HG03108 (cell line): ENCODE data around the gene ARMC2.
"Not testable (repeated sequence)": the region's sequence is repeated elsewhere in the genome, so short reads cannot be mapped to it uniquely, and the experiment has no call there.

ENCODE experiments used
- ATAC-seq: cut with Tn5 transposase; IDR thresholded peaks from one replicate; pipeline ENCODE4 v1.9.1; 2021; ENCODE audit warnings: moderate library complexity; ENCODE audit not compliant: unreplicated experiment

The ARMC2 gene

DNA sequence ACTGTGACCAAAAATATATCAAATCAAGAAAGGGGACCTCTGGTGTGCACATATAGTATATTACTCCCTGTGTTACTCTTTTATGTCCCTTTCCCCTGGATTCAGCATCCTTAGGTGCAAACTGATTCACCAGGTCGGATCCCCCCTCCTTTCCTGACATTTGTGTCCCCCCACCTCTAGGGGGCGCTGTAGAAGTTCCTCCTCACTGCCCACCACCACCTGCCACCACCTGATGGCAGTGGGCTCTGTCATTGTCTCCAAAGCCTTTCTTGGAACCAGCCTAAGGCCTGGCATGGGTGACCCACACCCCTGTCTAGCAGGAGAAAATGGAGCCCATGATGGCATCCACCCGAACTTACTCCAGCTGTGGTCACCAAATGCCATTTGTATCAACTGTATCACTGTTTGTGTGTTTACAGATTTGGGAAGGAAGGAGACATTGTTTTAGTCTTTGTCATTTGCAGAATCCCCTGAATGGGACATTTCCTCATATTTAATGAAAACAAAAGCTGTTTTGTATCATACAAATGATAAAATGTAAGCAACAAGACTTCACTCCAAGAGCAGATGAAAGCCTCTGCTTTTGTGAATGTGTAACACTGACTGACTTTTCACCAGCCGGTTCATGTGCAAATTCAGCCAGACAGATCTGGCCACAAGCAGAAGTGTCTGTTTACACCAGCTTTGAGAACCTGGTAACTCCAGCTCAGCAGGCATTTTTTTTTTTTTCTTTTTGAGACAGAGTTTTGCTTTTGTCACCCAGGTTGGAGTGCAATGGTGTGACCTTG is 66.2 kb downstream of the ARMC2 start:
- ATAC-seq: no peak

DNA sequence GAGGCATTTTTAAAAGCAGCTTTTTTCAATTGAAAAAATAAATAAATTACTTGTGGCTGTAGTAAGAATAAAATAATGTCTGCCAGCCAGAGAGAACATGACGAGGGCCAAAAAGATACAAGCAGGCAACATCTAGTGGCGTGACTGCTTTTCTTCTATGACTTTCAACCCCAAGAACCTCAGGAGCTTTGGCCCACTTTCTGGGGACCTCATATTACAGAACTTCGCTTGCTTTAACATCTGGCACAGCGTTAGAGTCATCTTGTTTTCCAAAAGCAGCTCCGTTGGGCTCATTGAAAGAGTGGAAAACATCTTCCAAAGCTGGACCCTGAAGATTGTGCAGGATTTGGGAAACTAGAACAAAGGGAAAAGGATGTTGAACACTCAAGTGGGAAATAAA is 67.0 kb downstream of the ARMC2 start:
- no peak for ATAC-seq

DNA sequence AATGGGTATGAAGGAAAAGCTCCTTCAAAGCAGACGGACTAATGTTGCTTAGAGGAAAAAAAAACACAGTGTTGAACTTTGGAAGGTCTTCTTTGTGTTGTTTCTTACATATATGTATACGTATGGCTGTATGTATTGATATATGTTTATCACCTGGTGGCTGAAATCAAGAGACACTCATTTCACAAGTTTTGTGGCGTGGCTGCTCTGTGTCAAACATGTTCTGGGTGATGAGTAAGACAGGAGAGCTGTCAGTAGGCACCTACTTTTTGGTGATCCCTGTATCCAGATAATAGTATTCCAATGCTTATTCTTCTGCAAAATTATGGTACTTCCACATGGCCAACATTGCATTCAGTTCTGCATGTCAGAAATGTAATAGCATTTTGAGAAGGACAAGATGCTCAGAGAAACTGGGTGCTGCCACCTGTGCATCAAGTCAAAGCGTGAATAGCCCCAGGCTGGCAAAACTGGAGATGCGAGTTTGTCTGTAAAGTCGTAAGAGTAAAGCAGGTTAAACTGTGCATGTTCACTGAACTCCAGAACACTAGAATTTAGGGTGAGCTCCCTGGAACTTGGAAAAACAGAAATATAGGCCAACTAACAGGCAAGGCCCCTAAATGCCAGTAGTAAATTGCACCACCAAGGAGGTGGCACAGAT is 67.9 kb downstream of the ARMC2 start:
- ATAC-seq: no peak

DNA sequence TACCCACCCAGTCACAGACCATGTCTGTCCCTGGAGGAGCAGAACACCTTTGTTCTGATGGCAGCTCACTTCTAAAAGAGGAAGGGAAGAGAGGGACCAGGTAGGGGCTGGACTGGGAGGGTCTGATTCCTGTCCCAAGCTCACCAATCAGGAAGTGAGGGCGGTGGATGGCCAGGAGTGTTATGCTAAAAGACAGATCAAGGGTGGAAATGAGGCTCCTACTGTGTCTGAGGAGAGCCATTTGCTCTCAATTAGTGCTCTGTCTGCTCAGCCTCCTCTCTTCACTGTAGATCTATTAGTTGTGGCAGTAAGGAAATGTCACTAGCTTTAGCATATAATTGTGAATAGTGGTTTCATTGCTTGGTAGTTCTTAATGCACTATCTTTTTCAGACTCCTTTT is 72.5 kb downstream of the ARMC2 start:
- ATAC-seq: no peak

DNA sequence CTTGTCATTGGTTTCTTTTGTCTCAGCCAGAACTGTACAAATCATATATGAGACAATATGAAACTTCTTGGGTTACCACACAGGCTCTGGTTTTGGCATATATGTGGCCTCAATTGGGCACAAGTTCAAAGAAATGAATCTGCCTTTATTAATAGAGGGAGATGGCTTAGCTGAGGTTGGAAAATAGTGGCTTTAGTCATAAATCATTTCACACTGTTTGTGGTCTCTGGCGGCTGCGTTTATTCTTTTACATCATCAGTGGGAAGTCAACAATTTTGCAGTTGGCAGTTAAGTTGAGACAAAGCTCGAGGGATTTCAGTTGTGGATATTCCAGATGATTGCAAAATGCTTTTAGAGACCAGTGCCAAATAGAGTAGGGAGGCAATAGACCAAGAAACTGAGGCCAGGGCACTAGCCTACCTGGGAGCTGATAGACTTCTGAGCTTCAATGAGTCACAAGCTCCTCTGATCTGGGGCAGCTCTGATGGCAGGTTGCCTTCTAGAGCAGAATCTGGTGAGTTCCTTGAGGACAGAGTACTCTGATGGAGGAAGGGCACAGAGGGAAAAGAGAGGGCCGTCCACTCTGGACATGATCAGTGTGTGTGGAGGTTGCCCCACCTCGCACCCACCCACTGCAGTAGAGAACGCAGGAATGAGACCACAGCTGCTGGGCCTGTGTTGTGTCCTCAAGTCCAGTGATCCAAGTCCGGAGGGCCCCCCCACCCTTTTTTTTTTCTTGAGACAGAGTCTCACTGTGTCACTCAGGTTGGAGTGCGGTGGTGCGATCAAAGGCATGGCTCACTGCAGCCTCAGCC is 73.5 kb downstream of the ARMC2 start:
- ATAC-seq: no peak

DNA sequence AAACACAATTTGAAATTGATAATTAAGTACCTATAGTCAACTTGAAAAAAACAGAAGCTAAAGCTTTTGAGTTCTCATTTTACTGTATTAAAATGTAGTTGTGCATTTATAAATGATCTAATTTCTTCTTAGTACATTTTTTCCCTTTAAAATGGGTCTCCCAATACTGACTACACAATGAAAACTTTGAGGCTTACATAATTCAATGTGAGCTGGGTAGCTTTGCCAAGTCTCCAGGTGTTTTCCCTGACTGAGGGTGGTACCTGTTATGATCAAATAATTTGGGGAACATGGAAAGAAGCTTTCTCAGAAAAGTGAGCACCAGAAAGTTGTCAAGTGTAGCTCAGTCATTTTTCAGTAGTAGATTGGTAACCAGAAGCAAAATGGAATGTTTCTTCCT is 74.3 kb downstream of the ARMC2 start:
- no peak for ATAC-seq

DNA sequence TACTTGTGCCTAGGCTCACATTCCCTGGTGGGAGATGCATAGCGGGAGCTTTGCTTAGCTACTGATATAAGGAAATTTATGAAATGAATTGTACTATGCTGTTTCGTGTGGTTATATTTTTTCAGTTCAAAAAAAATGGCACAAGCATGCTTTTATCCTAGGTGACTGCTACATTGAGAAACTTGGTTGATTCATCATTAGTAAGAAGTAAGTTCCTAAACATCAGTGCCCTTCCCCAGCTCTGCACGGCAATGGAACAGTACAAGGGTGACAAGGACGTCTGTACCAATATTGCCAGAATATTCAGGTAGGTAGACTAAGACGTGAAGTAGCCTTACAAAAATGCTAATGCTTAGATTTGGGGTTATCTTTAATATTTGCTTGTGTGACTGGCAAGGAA is 79.7 kb downstream of the ARMC2 start:
- ATAC-seq: no peak

DNA sequence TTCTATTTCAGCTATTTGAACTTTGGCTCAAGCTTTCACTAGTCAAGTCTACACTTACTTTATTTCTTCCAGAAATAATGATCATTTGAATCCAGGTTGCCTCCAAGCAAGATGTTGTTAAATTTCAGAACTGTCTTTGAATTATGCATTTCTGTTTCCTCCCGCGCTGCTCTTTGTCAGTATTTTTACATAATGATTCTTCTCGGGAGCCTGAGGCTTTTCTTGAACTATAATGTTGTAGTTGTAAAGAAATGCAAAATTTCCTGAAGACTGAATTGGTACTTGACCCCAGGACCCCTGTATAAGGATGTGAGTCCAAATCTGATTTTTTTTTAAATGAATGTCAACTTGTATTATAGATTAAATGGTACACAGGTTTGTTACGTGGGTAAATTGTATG is 80.4 kb downstream of the ARMC2 start:
- ATAC-seq: no peak

DNA sequence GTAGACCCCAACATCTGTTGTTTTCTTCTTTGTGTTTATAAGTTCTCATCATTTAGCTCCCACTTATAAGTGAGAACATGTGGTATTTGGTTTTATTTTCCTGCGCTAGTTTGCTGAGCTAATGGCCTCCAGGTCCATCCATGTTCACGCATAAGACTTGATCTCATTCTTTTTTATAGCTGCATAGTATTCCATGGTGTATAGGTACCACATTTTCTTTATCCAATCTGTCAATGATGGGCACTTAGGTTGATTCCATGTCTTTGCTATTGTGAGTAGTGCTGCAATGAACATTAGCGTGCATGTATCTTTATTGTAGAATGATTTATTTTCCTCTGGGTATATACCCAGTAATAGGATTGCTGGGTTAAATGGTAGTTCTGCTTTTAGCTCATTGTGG is 82.9 kb downstream of the ARMC2 start:
- ATAC-seq: not testable (repeated sequence)

DNA sequence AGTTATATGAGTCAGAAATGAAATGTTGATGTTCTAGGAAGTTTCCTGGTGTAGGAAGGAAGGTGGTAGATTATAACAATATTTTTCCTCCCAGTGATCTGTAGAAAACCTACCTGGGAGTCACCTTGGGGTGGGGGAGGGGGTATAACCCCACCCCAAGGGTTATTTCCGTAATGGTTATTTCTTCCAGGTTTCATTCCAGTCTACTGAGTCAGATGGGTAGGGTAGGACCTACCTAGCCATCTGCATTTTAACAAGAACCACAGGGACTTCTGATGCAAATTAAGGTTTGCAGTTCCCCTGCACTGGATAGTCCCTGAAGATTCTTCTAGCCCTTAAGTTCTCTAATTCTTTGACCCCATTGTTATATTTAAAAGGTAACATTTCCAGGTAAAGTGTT is 88.9 kb downstream of the ARMC2 start:
- no peak for ATAC-seq

DNA sequence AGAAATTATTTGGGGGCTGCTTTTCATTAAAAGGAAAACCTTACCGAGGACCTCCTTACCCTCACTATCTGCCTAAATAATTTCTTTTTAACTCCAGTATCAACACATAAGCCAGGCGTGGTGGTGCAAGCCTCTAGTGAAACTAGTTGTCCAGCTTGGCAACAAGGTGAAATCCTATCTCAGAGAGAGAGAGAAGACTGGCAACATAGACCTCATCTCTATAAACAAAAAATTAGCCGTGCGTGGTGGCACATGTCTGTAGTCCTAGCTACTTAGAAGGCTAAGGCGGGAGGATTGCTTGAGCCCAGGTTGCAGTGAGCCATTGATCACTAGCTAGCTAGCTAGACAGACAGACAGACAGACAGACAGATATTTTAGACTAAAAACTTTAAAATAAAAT is 92.5 kb downstream of the ARMC2 start:
- ATAC-seq: no peak

DNA sequence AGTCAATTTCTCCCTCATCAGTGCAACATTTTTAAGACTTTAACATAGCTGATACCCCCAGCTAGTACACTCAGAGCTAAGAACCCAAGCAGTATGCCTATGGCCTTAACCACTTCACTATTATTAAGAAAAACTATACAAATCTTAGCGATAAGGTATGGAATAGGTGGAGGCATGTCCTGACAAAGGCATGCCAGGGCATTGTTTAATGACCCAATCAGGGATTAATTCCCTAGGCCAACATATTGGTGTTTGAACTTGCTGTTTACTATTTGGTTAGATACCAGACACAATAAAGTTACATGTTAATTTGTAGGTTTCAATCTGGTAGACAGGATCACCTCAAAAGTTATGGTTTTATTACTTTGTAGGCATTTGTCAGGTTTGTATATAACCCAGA is 93.1 kb downstream of the ARMC2 start:
- no peak for ATAC-seq

DNA sequence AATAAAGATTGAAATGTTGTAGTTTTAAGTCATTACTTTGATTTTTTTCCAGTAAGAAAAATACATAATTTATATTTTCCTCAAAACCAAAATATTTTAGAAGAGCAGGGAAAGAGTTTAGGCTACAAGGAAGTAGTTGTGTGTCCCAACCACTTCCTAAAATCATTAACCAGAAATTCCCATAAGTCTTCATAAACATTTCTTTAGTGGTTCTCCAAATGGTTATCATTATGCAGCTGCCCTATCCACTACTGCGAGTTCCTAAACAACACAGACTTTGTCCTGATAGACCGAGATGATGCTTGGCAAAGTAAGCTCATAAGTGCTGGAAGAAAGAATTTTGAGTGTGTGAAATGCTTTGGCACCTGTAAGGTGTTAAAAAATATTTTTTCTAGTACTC is 93.6 kb downstream of the ARMC2 start:
- no peak for ATAC-seq

DNA sequence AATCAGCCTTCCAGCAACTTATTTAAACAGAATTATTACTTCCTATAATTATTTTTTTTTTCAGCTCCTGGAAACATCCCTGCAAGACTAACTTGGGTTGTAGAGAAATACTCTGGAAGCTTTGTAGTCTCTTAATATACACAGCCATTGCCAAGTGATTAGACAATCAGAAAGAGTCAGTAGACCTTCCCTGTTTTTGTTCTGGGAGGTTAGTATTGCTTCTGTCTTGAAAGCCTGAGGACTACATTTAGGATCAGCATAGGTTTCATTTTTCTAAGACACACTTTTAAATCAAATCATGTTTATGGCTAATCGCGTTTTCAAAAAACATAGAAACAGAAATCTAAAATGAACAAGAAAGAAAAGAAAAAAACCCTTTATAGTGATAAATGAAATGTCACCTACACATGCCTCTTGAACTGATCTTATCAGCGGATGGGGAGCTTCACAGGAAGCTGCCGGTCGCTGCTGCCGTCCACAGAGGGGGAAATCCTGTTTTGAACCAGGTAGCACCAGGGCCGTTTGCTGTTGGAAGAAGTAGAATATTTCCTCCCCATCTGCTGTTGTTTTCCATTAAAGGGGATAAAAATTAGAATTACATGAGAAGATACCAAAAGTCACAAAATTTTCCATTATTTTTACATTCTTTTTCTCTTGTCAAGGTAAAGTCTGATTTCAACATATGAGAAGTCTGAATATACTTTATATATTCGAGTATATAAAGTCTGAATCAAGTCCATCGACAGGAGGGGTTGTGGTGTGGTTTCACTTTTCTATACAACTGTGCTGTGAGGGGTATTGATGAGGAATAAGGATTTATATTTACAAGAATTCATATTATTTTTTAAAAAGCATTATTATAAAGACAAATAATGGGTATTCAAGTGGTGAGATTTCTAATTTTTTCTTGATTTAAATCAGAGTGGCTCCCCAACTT is 94.6 kb downstream of the ARMC2 start:
- ATAC-seq: no peak

DNA sequence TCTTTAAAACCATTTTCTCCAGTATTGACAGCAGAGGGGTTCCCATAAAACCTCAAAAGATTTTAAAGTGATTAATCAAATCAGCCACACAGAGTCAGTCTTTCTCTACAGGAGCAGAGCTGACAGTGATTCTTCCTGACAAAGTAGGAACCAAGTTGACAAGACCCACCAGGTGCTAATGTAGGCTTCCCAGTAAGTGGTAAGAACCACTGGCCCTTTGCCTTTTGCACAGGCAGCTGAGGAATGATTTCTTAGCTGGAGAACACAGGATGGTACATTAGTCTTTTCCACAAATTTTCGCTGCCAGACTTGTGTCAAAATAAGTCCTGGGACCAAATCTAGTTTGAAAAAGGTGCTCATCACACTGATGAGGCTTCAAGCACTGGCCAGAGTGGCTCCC is 95.8 kb downstream of the ARMC2 start:
- no peak for ATAC-seq

DNA sequence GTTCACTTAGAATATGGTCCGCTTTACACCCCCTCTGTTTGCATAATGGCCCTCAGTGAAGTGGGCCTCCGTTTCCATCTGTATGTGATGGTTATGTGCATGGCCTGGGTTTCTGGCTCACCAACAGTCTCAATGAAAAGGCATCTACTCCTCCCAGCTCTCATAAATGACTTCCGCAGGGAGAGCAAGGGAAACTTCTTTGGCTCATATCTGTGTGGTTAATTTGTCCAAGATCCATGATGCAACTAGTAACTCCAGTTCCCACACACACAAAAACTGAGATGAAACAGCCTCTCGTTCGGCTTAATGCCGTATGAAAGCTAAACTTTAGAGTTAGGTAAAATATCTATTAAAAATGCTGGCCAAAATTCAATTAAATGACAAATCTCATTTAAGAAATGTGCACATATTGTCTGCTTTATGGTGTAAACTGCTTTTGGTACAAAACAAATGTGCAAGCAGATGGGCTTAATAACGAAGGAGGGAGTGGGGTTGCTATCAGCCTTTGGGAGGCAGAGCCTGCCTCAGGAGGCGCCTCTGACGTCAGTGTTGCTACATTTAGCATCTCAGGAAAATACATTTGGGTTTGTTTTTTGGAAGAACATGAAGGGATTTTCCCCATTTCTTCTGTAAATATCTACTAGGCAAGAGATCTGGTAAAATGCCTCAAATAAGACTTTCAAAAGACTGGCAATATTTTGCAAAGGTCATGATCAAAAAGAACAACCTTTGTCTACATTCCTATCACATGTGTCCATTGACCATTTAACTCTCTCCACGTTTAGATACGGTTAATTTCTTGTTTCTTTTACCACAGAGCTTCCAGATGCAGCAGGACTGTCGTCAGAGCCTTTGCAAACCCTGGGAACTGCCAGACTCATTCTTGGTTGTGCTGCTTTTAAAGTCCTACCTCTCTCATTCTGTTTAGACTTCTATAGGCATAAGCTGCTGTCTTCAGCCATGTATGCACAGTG is 96.8 kb downstream of the ARMC2 start:
- no peak for ATAC-seq

DNA sequence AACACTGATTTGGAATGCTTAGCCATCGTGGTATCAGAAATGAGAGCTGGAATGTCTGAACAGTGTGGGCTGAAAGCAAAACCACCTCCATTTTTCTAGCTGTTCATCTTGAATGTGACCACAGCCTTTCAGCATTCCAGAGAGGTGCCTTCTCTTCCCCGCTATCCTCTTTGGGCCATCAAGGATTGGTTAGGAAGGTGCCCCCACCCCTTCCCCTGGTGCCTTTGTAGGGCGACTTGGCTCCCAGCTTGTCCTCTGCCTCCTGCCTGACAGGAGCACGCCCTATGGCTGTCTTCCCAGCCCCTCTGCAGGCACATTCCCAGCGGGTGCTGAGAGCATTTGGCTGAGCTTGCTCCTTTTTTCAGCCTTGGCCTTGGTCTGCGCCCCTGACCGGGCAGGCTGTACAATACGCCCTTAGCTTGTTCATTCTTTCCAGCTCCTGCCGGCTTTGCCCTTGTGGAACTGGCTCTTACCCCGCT is 97.5 kb downstream of the ARMC2 start:
- ATAC-seq: no peak

DNA sequence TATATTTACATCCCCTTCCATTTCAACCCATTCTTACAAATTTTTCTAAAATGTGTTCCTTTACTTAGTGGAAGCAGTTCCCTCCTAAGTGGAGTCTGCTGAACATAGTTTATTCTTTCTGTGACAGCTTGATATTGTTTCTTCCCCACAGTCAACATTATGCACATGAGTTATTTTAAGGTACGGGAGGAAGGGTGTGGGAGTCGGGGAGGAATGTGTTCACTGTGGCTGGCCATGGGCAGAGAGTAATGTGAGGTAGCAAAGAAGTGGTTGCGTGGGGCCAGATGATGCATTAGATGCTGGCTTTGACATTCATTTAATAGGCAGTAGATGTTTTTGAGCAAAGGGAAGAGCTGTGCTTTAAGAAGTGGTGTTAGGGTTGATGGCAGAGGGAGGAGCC is 98.5 kb downstream of the ARMC2 start:
- no peak for ATAC-seq

DNA sequence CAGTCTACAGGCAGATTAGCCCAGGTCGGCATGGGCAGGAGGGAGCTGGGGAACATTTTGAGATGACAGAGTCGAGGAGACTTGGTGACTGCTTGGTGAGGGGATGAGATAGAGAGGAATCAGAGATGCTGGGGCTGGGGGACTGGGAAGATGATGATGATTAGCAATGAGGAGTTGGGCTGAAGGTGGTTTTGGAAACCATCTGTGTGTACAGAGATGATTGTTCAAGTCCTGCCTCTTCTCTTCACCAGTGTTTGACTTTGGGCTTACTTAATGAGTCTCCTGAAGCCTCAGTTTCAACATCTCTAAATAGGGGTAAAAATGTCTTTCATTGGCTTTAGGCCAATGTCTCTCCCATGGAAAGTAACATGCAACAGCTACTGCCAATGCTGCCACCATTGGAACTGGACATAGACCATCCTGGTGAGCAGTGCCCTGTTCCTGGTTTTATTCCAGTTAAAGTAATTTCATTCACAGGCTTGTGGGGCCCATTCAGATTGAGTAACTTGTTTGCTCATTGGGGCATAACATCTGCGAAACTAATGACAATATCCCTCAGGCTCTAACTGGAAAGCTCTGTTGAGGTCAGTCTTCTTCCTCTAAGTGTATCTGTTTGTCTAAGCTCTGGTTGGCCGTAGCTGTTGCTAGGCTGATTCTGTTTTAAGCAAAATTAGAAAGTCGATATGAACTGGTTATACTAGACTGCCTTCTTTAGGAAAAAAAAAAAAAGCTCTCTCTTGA is 99.1 kb downstream of the ARMC2 start:
- ATAC-seq: no peak
